ENCODE results near the gene ABCC11.

The ABCC11 gene

DNA sequence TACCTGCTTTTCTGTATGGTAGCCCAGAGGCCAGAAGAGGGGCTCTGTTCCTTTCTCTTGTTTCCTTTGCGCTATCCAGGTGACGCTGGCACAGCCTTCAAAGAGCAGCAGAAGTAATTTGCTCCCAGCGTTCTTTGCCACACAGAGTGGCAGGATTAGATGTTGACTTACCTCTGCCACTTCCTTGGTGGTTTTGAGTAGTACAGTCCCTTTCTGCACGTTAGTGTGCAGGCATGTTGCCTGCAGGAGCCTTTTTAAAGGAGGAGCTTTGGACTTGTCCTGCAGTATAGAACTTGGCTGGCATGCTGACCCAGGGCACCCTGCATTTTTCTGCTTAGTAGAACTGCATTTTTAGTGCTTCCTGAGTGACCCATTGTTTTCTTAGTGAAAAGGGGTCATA lies at the start of gene ABCC11:
Gene ABCC11 (minus strand): TSS at position 229 of the 400 bp plus-strand sequence. CDS start 15,618 bp downstream, outside the sequence.
- H3K4me3 ChIP-seq (replicated peaks; ENCODE audit: low read depth, low read length), result no peak within 1 kb of the TSS
- DNase-seq (ENCODE audit: extremely low read depth, low read depth), result no peak
- TF ChIP-seq, protein P1, sequence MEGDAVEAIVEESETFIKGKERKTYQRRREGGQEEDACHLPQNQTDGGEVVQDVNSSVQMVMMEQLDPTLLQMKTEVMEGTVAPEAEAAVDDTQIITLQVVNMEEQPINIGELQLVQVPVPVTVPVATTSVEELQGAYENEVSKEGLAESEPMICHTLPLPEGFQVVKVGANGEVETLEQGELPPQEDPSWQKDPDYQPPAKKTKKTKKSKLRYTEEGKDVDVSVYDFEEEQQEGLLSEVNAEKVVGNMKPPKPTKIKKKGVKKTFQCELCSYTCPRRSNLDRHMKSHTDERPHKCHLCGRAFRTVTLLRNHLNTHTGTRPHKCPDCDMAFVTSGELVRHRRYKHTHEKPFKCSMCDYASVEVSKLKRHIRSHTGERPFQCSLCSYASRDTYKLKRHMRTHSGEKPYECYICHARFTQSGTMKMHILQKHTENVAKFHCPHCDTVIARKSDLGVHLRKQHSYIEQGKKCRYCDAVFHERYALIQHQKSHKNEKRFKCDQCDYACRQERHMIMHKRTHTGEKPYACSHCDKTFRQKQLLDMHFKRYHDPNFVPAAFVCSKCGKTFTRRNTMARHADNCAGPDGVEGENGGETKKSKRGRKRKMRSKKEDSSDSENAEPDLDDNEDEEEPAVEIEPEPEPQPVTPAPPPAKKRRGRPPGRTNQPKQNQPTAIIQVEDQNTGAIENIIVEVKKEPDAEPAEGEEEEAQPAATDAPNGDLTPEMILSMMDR (IDR thresholded peaks at IDR 0.05; ENCODE audit: low read depth, low read length, missing control alignments), result no peak

DNA sequence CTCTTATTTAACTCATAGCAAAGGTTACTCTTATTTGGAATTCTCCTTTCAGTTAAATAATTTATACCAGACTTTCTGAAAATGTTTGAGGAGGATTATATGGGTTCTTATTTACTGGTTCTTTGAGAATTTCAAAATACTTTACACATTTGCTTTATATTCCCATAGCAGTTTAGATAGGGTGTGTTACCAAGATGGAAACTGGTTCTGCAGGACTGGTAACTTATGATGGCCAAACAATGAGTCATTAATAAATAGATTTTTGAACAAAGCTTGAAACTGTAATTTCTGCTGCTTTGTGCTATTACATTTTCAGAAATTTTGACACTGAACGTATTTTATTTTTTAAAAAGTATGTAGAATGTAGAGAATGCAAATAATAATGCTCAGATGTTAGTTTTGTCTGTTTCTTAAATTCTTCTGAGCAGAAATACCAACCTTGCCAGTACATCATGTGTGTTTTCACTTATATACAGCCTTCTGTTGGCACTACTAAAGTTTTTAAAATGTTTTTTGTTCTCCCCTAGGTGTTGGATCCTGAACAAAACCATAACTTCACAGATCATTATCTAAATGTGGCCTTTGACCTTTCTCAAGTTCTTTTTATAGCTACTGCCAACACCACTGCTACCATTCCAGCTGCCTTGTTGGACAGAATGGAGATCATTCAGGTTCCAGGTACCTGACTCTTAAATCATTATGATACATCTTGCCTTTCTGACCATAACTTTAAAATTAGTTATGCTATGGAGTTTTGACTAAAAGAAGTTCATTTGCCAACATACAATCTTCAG lies 48.3 kb upstream of the ABCC11 start:
- H3K4me3 ChIP-seq (replicated peaks; ENCODE audit: low read depth, low read length), result no peak overlapping the region
- TF ChIP-seq, protein P1 (IDR thresholded peaks at IDR 0.05; ENCODE audit: low read depth, low read length, missing control alignments), result no peak
- no peak for DNase-seq (ENCODE audit: extremely low read depth, low read depth)

DNA sequence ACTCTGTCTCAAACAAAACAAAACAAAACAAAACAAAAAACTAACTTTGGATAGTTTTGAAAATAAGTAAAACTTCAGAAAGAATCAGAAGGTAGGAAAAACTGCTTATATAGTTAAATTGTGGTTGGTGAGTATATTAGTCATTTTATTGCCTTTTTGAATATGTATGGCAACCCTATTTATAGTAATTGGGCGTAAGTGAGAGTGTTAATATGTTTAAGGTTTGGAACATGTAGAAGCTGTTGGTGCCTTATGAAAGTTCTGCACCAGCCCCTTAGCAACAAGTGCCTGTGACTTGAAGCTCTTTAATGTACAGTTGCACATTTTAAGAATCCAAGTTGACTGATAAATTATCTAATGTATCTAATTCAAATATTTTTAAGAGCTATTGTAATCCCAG lies 47.4 kb upstream of the ABCC11 start:
- TF ChIP-seq, protein P1 (IDR thresholded peaks at IDR 0.05; ENCODE audit: low read depth, low read length, missing control alignments), result no peak
- no peak overlapping the region for H3K4me3 ChIP-seq (replicated peaks; ENCODE audit: low read depth, low read length)
- no peak for DNase-seq (ENCODE audit: extremely low read depth, low read depth)

DNA sequence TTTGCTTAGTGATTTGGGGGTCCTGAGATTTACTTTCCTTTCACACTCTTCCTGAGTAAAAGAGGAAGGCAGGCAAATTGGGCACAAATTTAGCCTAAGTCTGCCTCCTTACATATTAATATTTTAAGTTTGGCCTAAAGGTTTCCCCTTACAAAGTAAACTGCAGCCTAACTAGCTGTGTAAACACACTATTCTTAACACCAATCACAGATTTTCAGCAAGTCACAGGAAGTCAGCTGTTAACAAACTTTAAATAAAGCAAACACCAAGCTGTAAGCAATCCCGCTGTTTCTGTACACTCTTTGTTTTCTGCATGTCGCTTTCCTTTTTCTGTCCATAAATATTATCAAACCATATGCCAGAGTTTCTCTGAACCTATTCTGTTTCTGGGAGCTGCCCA lies 45.1 kb upstream of the ABCC11 start:
- H3K4me3 ChIP-seq (replicated peaks; ENCODE audit: low read depth, low read length), result no peak overlapping the region
- TF ChIP-seq, protein P1 (IDR thresholded peaks at IDR 0.05; ENCODE audit: low read depth, low read length, missing control alignments), result no peak
- DNase-seq (ENCODE audit: extremely low read depth, low read depth), result no peak

DNA sequence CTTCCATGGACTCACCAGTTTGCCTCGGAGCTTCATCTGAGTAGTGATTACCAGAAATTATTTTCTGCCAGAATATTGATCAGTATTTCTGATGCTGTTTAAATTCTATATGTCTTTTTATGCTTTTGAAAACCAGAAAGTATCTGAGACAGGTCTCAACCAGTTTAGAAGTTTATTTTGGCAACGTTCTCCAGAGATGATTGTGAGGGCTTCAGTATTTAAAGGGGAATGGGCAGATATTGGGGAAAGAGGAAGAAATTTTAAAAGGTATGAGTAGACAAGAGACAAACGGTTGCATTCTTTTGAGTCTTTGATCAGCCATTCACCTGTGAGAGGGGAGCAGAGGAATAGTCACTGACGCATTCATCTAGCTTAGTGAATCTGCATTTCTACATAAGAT lies 44.4 kb upstream of the ABCC11 start:
- no peak for DNase-seq (ENCODE audit: extremely low read depth, low read depth)
- H3K4me3 ChIP-seq (replicated peaks; ENCODE audit: low read depth, low read length), result no peak overlapping the region
- TF ChIP-seq, protein P1 (IDR thresholded peaks at IDR 0.05; ENCODE audit: low read depth, low read length, missing control alignments), result no peak

DNA sequence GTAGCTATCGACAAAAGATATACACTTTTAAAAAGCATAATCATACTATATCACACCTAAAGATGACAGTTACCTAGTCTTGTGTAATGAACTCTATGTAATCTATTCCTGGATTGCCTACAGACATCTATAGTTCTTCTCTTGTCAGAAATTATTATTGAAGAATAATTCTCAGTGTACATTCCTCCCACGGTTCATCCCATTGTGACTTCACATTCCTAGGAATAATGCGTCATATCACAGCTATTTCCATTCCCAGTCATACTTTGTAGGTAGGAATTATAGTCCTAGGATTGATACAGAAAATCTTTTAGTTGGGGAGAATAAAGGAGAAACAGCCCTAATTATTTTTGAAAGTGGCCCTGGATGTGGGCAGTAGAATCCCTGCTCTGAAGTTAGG lies 44.0 kb upstream of the ABCC11 start:
- no peak overlapping the region for H3K4me3 ChIP-seq (replicated peaks; ENCODE audit: low read depth, low read length)
- DNase-seq (ENCODE audit: extremely low read depth, low read depth), result no peak
- TF ChIP-seq, protein P1 (IDR thresholded peaks at IDR 0.05; ENCODE audit: low read depth, low read length, missing control alignments), result no peak

All from HFF-Myc (cell line).